ENCODE results near the gene USP31. TPM values are rescaled to one million over a fixed set of nuclear protein-coding genes. Genes with fewer than 3 reads are reported as not detected.

The USP31 gene
- total and polyA plus RNA-seq, 2 donors (not counting 1 experiment from before 2014, with no cell fraction given), result 1.6 to 6.7 TPM

DNA sequence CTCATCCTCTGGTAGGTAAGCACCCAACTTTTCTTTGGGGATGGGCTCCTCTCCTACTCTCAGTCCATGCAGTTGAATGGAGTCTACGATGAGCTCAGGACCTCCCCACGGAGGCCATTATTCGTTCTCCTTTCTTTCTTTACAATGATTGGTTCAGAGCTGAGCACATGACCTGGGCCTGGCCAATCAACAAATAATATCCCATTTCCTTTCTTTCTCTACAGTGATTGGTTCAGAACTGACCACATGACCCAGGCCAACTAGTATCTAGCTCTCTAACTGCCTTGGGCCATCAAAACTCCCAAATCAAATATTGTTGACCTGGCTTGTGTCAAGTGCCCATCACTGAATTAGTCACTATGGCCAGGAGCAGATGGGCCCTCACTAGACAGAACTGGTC, 129.2 kb downstream of the USP31 start:
- POLR2A ChIA-PET, result no interaction called here
- no peak for ATAC-seq (ENCODE audit: low read depth)
- peaks cover 0 to 5% (median 3%) of the 10 kb centered on the region in 4 experiments for H3K27me3 ChIP-seq (replicated peaks in 1 of 4; ENCODE audit: control extremely low read depth in 1 of 4, control insufficient read depth in 3 of 4, insufficient read depth in 4 of 4, low read length in 3 of 4)
- 80% methylated on average over 1 of the region's 3 CpGs for WGBS (ENCODE audit: insufficient coverage)
- no peak overlapping the region for H3K9ac ChIP-seq (ENCODE audit: low read length)
- Mint-ChIP-seq H3K9me3 (ENCODE audit: insufficient read depth) (no peaks in the 10 kb centered on the region), H3K27me3 (peaks cover 25% of the 10 kb centered on the region), H3K4me3 (no peak overlapping the region), H3K27ac (no peak overlapping the region), H3K4me1 (no peaks in the 10 kb centered on the region)
- no peaks in the 10 kb centered on the region for H3K36me3 ChIP-seq (replicated peaks in 1 of 2; ENCODE audit: control extremely low read depth in 1 of 2, control insufficient read depth in 1 of 2, extremely low read depth in 1 of 2, insufficient read depth in 2 of 2, low read length in 1 of 2)
- no peak overlapping the region for H3K27ac ChIP-seq (ENCODE audit: low read length in 2 of 2)
- no peak for DNase-seq
- peaks cover 0 to 7% (median 0%) of the 10 kb centered on the region in 3 donors for H3K9me3 ChIP-seq (ENCODE audit: control extremely low read depth in 1 of 3, control insufficient read depth in 2 of 3, insufficient read depth in 1 of 3, low read length in 2 of 3)
- no peaks in the 10 kb centered on the region for H3K4me1 ChIP-seq (ENCODE audit: control insufficient read depth in 2 of 2, insufficient read depth in 2 of 2, low read length in 2 of 2)
- no peak overlapping the region for H2AFZ ChIP-seq (ENCODE audit: insufficient read depth, low read depth, low read length, poor library complexity, severe bottlenecking)
- H4K20me1 ChIP-seq (ENCODE audit: control insufficient read depth, insufficient read depth, low read length, poor library complexity, severe bottlenecking), result no peaks in the 10 kb centered on the region
- CTCF ChIA-PET, result no interaction called here
- intact Hi-C loops (cut with micrococcal nuclease), result no loop called here
- H3K4me2 ChIP-seq (replicated peaks; ENCODE audit: low read depth, low read length, poor library complexity, severe bottlenecking), result no peak overlapping the region
- TF ChIP-seq, protein P1, sequence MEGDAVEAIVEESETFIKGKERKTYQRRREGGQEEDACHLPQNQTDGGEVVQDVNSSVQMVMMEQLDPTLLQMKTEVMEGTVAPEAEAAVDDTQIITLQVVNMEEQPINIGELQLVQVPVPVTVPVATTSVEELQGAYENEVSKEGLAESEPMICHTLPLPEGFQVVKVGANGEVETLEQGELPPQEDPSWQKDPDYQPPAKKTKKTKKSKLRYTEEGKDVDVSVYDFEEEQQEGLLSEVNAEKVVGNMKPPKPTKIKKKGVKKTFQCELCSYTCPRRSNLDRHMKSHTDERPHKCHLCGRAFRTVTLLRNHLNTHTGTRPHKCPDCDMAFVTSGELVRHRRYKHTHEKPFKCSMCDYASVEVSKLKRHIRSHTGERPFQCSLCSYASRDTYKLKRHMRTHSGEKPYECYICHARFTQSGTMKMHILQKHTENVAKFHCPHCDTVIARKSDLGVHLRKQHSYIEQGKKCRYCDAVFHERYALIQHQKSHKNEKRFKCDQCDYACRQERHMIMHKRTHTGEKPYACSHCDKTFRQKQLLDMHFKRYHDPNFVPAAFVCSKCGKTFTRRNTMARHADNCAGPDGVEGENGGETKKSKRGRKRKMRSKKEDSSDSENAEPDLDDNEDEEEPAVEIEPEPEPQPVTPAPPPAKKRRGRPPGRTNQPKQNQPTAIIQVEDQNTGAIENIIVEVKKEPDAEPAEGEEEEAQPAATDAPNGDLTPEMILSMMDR (IDR thresholded peaks at IDR 0.05), result no peak
- TF ChIP-seq EZH2 (IDR thresholded peaks at IDR 0.05; ENCODE audit: borderline replicate concordance, insufficient read depth, low read depth, low read length, poor library complexity, severe bottlenecking), result no peak
- no peaks in the 10 kb centered on the region for H3K79me2 ChIP-seq (ENCODE audit: control insufficient read depth, insufficient read depth, low read length)
- no peak overlapping the region for H3K4me3 ChIP-seq (ENCODE audit: control extremely low read depth in 1 of 5, extremely low read depth in 1 of 5, insufficient read depth in 1 of 5, low read depth in 2 of 5, low read length in 4 of 5)

DNA sequence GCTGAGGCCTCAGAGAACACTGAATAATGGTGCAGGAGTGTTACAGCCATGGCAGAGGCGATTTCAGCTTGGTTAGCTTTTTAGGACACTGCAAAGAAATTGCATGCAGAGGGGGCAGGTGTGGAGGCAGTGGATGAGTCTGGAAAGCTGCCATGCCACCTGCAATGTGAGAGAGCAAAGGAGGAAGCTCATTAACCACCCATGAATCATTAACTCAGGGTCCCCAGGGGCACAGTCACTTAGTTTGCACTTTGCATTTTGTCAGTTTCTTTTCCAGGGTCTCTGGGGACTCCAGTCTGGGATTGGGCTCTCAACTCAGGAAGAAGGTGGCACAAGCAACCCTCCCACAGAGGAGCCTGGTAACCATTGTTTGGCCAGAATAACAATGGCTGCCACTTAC, 132.9 kb downstream of the USP31 start:
- H4K20me1 ChIP-seq (ENCODE audit: control insufficient read depth, insufficient read depth, low read length, poor library complexity, severe bottlenecking), result no peaks in the 10 kb centered on the region
- H3K4me3 Mint-ChIP-seq, result no peak overlapping the region
- H3K4me3 ChIP-seq (ENCODE audit: control extremely low read depth in 1 of 5, extremely low read depth in 1 of 5, insufficient read depth in 1 of 5, low read depth in 2 of 5, low read length in 4 of 5), result no peak overlapping the region
- peaks cover 18% of the 10 kb centered on the region for H3K27me3 Mint-ChIP-seq
- CTCF ChIA-PET, result interaction anchor here (1.2 kb wide), 1 partner anchor 10 kb away, joined by 3 read pairs; no protein-coding TSS in a partner anchor
- no peak overlapping the region for H3K27ac Mint-ChIP-seq
- H3K27ac ChIP-seq (ENCODE audit: low read length in 2 of 2), result no peak overlapping the region
- no peak overlapping the region for H2AFZ ChIP-seq (ENCODE audit: insufficient read depth, low read depth, low read length, poor library complexity, severe bottlenecking)
- H3K27me3 ChIP-seq (replicated peaks in 1 of 4; ENCODE audit: control extremely low read depth in 1 of 4, control insufficient read depth in 3 of 4, insufficient read depth in 4 of 4, low read length in 3 of 4), result peaks cover 0 to 5% (median 2%) of the 10 kb centered on the region in 4 experiments
- ATAC-seq (ENCODE audit: low read depth) (no peak), DNase-seq (no peak)
- no peaks in the 10 kb centered on the region for H3K4me1 ChIP-seq (ENCODE audit: control insufficient read depth in 2 of 2, insufficient read depth in 2 of 2, low read length in 2 of 2)
- no peaks in the 10 kb centered on the region for H3K79me2 ChIP-seq (ENCODE audit: control insufficient read depth, insufficient read depth, low read length)
- no peak overlapping the region for H3K4me2 ChIP-seq (replicated peaks; ENCODE audit: low read depth, low read length, poor library complexity, severe bottlenecking)
- no peaks in the 10 kb centered on the region for H3K36me3 ChIP-seq (replicated peaks in 1 of 2; ENCODE audit: control extremely low read depth in 1 of 2, control insufficient read depth in 1 of 2, extremely low read depth in 1 of 2, insufficient read depth in 2 of 2, low read length in 1 of 2)
- WGBS (ENCODE audit: insufficient coverage), result 67% methylated on average over 1 of the region's 1 CpG
- no peak for TF ChIP-seq EZH2 (IDR thresholded peaks at IDR 0.05; ENCODE audit: borderline replicate concordance, insufficient read depth, low read depth, low read length, poor library complexity, severe bottlenecking)
- no peak overlapping the region for H3K9ac ChIP-seq (ENCODE audit: low read length)
- POLR2A ChIA-PET, result no interaction called here
- peaks cover 0 to 7% (median 0%) of the 10 kb centered on the region in 3 donors for H3K9me3 ChIP-seq (ENCODE audit: control extremely low read depth in 1 of 3, control insufficient read depth in 2 of 3, insufficient read depth in 1 of 3, low read length in 2 of 3)
- intact Hi-C loops (cut with micrococcal nuclease), result no loop called here
- H3K9me3 Mint-ChIP-seq (ENCODE audit: insufficient read depth), result no peaks in the 10 kb centered on the region
- H3K4me1 Mint-ChIP-seq, result no peaks in the 10 kb centered on the region

All from B cell (primary cell).